SK-MEL-5 (cell line): ENCODE data around the gene KLB. TPM values are rescaled to one million over a fixed set of nuclear protein-coding genes. Genes with fewer than 3 reads are reported as not detected.
"Not testable (repeated sequence)": the region's sequence is repeated elsewhere in the genome, so short reads cannot be mapped to it uniquely, and the experiment has no call there.

Source experiments
- DNase-seq: peaks from one replicate; pipeline ENCODE4 v3.0.0-alpha.2; 2016; ENCODE audit warnings: low read depth, low spot score
- in situ Hi-C: cut with HindIII; loops from 2 replicates; pipeline ENCODE4 v1.10.0; 2016; ENCODE audit warnings: low sequenced_read_pairs, high pct_unique_total_duplicates, low pct_unique_long_range_greater_than_20kb
- total RNA-seq: library from RNA; depleted of rRNA; stranded (reverse); fragments of >200 nt; shearing (Covaris generic); gene quantifications from 2 replicates; pipeline ENCODE4 v1.2.3, GENCODE V29; 2014

KLB gene
- total RNA-seq, 1 experiment from 2014 or later = not detected

- DNase-seq, in situ Hi-C loops: not testable (repeated sequence)
These were observed 4.8 kb downstream of the KLB start for GRCh38 chr4:39411561-39411960.

GRCh38 chr4:39415678-39416283, 9.1 kb downstream of the KLB start:
- in situ Hi-C loops = no loop called here
- DNase-seq = no peak

GRCh38 chr4:39422247-39422646, 15.5 kb downstream of the KLB start:
- no peak for DNase-seq
- in situ Hi-C loops = no loop called here

- in situ Hi-C loops, DNase-seq: not testable (repeated sequence)
These were observed 18.6 kb downstream of the KLB start for GRCh38 chr4:39425297-39425696.

GRCh38 chr4:39426728-39427127, 20.0 kb downstream of the KLB start:
- no peak for DNase-seq
- in situ Hi-C loops = no loop called here

GRCh38 chr4:39427520-39428114, 20.9 kb downstream of the KLB start:
- in situ Hi-C loops = no loop called here
- no peak for DNase-seq

GRCh38 chr4:39429476-39430334, 23.0 kb downstream of the KLB start:
- no peak for DNase-seq
- in situ Hi-C loops = no loop called here

- in situ Hi-C loops = no loop called here
- DNase-seq = no peak
These were observed 27.3 kb downstream of the KLB start for GRCh38 chr4:39433878-39434492.

GRCh38 chr4:39435659-39436563, 29.2 kb downstream of the KLB start:
- in situ Hi-C loops = no loop called here
- peak; percentile 25 for DNase-seq

GRCh38 chr4:39441593-39441992, 34.9 kb downstream of the KLB start:
- DNase-seq = no peak
- in situ Hi-C loops = no loop called here

- in situ Hi-C loops = no loop called here
These were observed 36.3 kb downstream of the KLB start for GRCh38 chr4:39442998-39443397.

GRCh38 chr4:39446483-39446841, 39.7 kb downstream of the KLB start:
- in situ Hi-C loops = no loop called here
- DNase-seq = no peak

More at GRCh38 chr4:39442998-39443397, 36.3 kb downstream of the KLB start:
- DNase-seq = no peak

GRCh38 chr4:39446842-39447573, 40.3 kb downstream of the KLB start:
- in situ Hi-C loops = no loop called here
- no peak for DNase-seq

- in situ Hi-C loops = no loop called here
- no peak for DNase-seq
These were observed 43.9 kb downstream of the KLB start for GRCh38 chr4:39450618-39451017.

GRCh38 chr4:39451423-39452023, 44.8 kb downstream of the KLB start:
- no peak for DNase-seq
- in situ Hi-C loops = no loop called here

- in situ Hi-C loops = no loop called here
- no peak for DNase-seq
These were observed 45.6 kb downstream of the KLB start for GRCh38 chr4:39452153-39452859.
